LHCN-M2 (cell line): ENCODE measurements around the gene IQCK. TPM values are rescaled to one million over a fixed set of nuclear protein-coding genes. Genes with fewer than 3 reads are reported as not detected.
A peak's percentile ranks its signal among the peaks of the same experiment; 100 is the strongest.

Source experiments
- DNase-seq: peaks from one replicate; pipeline ENCODE4 v3.0.0-alpha.2; 2012; ENCODE audit warnings: low read depth
- total RNA-seq: library from RNA; depleted of rRNA; stranded (reverse); fragments of >200 nt; gene quantifications from 2 replicates; pipeline ENCODE4 v1.2.3, GENCODE V29; 2014

The IQCK gene
- total RNA-seq, 1 experiment from 2014 or later: 11.7 TPM

DNA sequence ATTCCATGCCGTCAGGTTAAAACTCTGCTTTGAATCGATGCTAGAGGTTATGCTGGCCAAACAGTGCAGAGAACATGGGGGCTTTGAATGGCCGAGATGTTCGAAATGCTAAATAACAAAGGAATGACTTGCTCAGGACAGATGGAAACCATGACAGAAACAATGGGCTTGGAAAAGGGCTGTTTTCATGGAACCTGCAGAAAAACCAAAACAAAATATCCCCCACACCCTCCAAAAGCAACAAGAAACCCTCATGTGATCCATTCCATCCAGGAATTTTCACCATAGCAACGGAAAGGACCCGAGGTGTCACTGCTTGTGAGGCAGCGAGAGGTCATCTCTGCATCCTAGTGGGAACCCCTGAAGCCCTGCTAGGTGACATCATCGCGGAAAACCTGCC lies 141.1 kb downstream of the IQCK start:
- DNase-seq: no peak

DNA sequence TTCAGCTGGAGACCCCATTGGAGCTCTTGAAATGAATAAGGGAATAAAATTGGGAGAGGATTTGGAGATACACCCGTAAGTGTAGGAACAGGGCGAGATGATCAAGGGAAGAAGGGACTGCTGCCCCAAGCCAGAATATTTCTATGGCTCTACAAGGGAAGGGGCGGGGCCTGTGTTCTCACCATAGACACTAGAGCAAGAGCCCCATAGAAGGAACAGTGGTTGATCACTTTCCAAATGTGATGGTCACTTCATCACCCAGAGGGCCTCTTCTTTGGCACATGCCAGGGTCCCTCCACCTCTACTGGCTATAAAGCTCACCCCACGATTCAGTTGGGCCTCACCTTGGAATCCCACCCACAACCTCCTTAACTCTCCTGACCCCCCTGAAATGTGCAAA lies 141.5 kb downstream of the IQCK start:
- DNase-seq: no peak

DNA sequence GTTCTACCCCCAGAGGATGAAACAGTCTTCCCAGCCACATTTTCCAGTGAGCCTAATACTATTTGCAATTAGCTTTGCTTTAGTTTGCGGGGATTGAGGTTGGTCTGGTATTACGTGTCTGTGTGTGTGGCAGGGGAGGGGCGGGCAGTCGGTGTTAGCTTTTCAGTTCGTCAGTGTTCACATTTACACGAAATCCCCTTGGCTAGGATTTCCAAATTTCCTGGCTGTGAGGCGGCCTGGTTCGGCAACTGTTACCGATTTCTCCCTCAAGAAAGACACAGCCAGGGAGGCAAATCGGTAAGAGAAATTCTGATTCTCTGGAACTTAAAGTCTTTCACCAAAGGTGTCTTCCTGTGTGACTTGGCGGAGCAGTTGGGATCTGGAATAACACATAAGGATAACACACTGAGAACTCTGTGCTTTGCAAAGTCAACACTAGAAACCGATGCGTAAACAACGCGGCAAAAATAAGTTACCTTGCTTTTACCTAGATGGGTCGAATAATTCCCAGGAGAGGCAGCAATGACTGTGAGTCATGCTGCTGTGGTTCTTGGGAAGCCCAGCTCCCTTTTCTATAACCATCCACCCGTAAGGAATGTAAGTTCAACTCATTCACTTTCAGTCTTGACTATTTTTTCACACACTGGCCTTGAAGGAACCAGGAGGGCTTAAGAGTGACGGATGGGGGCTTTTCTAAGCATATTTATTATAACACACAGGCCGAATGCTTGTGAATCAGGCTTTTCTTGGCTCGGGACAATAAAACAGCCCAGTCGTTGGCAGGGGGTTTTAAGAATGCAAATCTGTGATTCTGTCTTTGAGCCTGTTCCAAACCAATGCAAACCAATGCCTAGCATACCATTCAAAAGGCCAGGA lies 142.3 kb downstream of the IQCK start:
- DNase-seq: no peak

DNA sequence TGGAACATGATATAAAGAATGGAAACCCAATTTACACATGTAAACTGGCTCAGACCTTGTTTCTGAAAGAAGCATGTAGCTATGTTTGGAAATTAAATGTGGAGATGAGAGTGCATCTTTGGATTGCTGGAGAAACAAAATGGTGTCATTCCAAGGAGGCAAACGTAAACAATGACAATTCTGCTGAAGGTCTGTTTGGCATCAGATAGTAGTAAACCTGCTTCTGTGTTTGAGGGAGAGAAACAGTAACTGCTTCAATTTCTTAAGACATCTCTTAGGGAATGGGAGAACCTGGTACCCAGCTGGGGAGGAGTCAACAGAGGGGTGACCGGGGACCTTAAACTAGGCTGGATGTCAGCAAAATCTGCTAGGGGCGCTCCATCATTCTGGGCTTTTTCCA lies 143.1 kb downstream of the IQCK start:
- DNase-seq: no peak

DNA sequence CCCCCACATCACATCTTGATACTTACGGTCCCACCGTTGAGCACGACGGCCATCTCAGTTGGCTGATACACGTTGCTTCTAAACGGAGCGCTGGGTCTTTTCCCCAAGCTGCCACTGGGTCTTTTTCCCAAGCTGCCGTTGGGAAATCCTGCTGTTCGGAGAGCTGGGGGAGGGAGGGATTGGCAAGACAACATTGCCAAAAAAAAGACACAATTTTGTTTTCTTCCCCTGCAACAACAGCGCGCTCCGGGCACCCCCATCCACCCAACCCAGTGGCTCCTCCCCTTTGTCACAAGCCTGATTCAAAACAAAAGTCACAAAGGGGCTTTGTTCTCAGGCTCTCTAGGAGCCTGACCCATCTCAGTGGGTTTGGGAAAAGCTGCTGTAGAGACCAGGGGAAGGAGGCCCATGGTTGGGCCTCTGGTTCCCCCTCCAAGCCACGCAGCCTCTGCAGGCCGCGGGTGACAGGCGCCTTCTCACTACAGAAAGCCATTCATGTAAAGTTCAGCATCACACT lies 143.8 kb downstream of the IQCK start:
- DNase-seq: no peak

DNA sequence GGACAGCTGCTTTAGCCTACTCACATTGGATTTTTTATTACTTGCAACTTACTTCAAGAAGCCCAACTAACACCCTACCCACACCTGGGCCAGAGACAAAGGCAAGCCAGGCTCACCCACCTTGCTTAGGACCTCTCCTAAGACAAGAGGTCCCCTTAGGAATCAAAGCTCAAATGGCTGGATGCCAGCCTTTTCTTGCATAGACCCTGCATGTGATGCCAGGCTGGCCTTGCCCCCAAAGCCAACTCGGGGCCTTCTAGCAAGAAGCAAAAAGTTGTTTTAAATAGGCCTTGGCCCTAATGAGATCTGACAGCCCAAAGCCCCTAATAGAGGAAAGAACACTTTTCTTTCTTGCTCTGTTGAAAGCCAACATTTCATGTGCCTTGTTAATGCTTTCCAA lies 145.9 kb downstream of the IQCK start:
- no peak for DNase-seq

DNA sequence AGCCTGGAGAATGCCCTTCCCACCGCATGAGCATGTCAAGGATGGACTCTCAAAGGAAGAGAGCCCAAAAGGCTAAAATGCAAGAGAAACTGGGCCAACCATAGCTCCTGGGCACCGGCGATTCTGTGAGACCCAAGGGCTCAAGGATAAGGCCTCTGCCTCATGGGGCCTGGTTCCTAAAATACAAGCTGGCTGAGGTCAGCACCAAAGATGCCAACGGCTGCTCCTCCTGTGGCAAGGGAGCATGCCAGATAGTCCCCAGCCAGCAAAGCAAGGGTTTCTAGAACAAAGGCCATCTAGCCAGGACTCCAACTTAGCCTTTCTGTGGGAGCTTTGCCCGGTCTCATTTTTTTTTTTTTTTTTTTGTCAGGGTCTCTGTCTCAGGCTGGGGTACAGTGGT lies 146.5 kb downstream of the IQCK start:
- DNase-seq: no peak

DNA sequence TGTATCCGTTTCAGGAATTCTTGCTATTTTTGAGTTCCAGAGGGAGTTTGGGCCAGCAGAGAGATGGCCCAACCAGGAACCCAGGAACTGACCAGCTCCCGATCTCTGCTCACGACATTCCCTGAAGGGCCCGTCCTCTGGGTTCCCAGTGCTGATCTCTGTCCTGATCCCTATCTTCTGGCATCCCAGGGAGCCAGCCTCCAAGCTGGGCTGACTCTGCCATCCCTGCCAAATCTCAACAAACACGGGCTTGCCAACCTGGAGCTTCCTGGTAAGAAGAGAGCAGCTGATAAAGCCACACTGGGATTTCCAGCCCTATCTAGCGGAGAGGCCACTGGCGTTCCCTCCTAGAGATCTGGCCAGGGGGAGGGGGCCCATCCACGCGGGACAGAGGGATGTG lies 150.3 kb downstream of the IQCK start:
- DNase-seq: no peak

DNA sequence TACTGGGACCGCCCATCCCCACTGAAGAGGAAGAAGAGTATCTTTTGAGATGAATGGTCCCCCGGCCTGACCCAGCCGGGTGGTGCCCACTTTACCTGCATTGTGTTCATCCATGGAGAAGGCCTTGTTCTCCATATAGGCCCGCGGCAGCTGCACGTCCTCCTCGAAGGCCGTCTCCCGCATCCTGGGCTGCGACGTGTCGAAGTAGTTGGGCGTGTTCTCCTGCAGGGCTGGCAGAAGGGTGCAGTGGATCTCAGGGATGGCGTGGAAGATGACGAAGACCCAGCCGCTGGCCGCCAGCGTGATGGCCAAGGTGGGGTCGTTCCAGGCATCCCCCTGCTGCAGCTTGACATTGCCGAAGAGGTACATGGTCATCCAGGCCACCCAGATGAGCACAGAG lies 153.7 kb downstream of the IQCK start:
- no peak for DNase-seq

DNA sequence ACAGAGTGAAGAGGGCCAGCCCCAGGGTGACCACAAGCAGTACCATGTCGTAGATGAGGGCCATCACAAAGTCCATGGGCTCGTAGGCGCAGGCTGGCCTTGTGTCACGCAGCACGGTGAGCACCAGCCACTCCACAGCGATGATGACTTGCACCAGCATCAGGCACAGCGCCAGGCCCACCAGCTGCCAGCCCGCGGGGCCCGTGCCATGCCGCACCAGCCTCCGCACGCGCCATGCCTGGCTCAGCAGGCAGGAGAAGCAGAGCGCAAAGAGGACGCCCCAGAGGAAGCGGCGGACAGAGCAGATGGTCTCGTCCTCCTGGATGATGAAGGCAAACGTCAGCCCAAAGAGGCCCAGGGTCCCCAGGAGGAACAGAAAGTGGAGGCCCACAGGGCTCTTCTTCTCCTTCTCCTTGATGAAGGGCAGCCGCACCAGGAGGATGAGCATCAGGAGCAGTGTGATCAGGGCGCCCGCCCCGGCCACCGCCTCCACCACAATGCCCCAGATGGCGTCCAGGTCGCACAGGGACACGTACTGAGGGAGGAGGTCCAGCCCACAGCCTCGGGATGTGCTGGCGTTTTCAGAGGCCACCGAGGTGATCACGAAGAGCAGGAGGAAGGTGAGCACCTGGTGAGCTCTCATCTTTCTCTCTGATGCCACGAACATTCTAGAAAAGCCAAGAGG lies 154.2 kb downstream of the IQCK start:
- no peak for DNase-seq

DNA sequence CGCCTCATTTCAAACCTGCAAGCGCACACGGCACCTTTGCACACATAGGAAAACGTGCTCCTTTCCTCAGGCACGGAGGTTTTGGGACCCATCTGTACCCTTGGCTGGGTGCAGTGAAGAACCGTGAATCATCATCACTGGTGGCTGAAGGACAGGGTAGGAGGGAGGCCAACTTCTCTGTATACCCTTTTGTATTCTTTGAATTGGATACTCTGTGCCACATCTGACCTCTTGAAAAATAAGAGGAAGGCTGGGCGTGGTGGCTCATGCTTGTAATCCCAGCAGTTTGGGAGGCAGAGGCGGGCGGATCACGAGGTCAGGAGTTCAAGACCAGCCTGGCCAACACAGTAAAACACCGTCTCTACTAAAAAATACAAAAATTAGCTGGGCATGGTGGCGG lies 154.9 kb downstream of the IQCK start:
- no peak for DNase-seq

DNA sequence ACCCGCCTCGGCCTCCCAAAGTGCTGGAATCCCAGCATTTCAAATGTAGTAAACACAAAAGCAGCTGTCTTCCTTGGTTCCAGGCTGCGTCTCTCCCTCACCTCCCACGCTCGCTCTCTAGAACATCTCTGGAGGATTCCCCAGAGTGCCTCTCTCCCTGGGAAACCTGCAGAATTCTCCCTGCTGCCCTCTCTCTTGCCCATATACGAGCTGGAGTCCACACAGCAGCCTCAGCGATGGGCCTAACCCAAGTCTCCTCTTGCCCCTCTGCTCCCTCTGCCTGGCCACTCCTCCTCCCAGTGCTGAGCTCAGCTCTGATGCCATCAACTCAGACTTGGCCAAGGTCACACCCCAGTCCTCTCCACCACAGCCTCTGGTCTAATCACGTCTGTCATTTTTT lies 156.0 kb downstream of the IQCK start:
- no peak for DNase-seq

DNA sequence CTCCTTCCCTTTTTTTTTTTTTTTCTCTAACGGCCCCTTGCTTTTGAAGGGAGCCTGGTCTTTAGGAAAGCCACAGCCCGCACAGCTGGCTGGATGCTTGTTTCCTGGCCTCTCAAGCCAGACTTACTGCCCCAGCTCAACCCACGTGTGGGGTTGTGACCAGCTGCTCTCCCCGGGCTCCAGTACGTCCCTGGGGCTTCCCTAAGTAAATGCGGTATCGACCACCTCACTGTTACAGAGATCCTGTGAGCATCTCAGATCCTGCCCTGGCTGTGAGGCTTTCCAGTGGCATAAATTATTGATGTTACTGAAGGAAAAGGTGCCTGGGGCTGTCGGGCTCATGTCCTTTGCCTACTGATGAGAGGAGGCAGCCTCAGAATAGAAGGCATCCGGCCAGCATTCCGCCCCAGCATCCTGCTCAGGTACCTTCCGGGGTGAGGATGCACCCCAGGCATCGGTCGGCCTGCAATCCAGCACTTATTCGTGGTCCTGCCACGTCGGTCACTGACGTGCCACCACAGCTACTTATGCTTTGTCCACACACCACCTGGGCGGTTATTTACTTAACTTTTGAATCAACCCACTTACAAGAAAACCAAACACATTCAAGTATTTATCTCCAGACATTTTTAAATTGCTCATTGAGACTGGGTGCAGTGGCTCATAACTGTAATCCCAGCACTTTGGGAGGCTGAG lies 156.9 kb downstream of the IQCK start:
- no peak for DNase-seq

DNA sequence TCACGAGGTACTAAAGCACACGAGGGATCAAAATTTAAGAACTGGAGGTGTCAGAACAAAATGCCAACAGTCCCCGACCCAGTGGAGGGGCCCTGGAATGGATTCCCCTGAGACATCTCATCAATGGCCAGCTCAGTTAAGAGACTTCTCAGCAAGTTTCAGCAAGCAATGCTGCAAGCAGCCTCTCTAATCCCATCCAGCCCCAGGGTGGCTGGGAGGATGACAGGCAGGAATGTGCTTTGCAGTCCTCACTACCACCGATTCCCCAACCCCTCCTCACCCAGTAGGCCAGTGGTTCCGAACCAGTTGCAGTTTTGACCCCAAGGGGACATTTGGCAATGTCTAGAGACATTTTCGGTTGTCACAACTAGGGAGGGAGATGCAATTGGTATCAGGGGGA lies 157.8 kb downstream of the IQCK start:
- no peak for DNase-seq

DNA sequence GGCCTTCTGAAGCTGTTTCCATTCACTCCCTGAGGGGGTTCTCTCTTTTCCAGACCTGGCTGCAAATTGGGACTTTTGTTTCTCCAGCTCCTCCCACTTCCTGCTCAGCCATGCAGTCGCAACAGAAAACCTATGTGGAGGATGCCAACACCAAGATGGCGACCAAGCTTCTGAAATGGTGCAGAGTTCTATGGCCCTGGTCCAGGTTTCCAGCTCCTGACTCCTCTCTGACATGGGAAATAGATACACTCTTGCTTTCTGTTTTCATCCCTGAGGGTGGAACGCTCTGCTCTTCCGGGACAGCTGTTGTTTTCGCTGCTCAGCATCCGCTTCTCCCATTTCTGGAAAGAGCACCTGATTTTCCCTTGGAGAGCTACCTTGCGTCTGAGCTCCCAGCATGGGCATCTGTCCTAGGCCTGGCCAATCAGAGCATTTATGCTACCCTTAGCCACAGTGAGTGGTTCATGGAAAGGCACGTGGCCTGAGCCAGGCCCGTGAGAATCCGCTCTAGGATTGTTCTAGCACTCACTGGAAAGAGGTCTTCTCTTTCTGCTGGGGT lies 158.5 kb downstream of the IQCK start:
- no peak for DNase-seq

DNA sequence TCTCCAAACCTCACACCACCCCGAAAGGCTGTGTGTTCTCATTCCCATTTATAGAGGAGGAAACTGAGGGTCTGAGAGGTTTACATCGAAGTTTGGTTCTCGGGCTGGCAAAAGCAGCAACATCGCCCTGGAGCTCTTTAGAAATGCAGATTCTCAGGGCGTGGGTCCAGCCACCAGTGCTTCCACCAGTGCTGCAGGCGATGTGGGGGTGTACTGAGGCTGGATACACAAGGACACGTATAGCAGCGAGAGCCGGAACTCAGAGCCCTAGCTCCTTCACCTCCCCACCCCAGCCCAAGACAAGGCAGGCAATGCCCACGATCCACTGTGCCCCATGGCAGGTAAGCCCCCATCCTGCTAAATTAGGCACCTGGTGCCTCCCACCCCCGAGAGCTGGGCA lies 160.7 kb downstream of the IQCK start:
- no peak for DNase-seq

DNA sequence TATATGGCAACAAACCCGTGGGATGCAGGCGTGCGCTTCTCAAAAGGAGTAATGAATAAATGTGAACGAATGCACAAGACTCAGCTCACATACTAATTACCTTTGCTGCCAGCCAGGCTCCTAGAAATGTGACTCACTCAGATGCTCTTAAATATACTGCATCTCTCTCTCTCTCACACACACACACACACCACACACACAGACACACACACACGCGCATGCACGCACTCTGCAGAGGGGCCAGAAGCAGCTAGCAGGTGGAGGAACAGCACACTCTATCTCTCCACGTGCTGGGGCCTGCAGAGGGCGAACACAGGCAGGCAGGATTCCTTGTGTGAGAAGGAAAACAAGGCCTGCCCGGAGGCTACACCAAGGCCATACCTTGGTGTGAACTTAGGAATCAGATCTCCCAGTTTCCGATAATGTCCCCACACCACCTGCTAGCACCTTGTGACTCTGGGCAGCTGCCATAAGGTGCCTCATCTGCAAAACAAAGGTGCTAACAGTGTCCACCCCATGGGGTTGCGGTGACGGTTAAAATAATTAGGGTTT lies 161.2 kb downstream of the IQCK start:
- peak; percentile 36 for DNase-seq

DNA sequence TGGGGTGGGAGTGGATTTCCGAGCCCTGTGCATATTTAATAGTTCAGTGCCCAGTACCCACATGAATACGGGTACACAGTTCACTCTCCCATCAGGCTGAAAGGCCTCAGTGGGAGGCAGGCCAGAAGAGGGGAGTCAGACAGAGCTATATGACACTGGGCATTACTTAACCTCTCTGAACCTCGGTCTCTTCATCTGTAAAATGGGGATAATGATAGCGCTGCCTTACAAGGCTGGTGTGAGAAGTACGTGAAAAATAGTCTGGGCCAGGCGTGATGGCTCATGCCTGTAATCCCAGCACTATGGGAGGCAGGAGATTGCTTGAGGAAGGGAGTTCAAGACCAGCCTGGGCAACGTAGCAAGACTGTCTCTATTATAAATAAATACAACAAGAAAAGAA lies 163.0 kb downstream of the IQCK start:
- DNase-seq: no peak

DNA sequence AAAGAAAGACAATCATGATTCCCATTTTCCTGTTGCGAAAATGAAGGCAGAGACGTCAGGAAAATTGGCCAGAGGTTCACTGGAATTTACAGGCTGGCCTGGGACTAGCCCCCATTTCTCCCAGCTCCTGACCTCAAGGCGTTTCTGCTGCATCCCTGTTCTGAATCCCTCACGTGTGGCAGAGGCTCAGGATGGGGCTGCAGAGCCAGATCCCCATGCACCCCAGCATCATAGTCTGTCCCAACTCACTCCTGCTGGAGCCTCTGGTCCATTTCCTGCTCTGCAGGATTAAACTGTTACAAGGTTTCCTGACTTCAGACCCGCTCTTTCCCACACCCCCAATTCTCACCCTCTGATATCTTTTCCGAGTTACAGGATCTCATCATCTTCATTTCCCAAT lies 163.7 kb downstream of the IQCK start:
- DNase-seq: no peak

DNA sequence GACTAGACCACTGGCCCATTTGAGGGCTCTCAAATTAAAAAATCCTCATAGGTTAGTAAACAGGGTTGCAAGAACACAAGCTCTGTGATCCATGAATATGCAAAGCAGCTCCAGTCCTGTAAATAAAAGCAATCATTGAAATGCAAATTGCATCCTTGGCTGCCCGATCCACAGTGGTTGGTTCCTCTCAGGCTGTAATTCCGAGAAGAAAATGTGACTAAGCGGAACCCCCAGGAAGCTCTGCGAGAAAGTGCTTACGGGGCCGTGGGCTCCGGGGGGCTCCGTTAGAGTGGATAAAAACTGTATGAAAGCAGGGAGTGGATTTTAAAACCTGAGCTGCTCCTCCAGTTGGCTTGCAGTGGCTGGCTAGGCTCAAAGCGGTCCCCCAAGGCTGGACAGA lies 164.1 kb downstream of the IQCK start:
- no peak for DNase-seq

DNA sequence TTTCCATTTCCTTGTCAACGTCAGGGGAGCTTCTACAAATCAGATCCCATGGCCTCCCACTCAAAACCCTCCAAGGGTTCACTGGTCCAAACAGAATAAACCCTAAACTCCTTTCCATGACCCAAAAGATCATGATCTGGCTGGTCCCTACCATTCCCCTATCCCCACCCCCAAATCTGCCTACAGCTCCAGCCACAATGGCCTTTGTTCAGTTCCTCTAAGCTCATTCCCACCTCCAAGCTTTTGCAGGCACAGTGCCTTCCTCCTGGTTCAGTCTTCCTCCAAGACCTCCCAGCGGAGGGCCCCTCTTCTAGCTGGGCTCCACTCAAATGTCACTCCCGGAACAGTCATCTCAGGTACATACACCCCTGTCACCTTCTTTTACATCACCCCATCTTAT lies 164.6 kb downstream of the IQCK start:
- DNase-seq: no peak
